PFSK-1 (cell line): ENCODE measurements around the gene DNAH10.

ENCODE experiments used
- POLR2AphosphoS5 ChIP-seq: IDR thresholded peaks from 2 replicates; pipeline ENCODE4 v1.6.1; 2012; ENCODE audit warnings: low read depth, mild to moderate bottlenecking, control low read depth, low read length, moderate library complexity
- SIN3A ChIP-seq: IDR thresholded peaks from 2 replicates; pipeline ENCODE4 v1.6.1; 2012; ENCODE audit warnings: mild to moderate bottlenecking, low read length, moderate library complexity, borderline replicate concordance; ENCODE audit not compliant: insufficient read depth
- TAF1 ChIP-seq: IDR thresholded peaks from 2 replicates; pipeline ENCODE4 v1.6.1; 2012; ENCODE audit warnings: low read length, control low read depth, borderline replicate concordance; ENCODE audit not compliant: insufficient read depth

GRCh38 chr12:123944696-123945095, 182.6 kb downstream of the DNAH10 start:
- TF ChIP-seq POLR2AphosphoS5 (no peak), TAF1 (no peak), SIN3A (no peak)
